ENCODE measurements around the gene MYO3B. TPM values are rescaled to one million over a fixed set of nuclear protein-coding genes. Genes with fewer than 3 reads are reported as not detected.

Gene MYO3B
- total and polyA plus RNA-seq, 2 donors from 2014 or later = 3.5 to 6.4 TPM

DNA sequence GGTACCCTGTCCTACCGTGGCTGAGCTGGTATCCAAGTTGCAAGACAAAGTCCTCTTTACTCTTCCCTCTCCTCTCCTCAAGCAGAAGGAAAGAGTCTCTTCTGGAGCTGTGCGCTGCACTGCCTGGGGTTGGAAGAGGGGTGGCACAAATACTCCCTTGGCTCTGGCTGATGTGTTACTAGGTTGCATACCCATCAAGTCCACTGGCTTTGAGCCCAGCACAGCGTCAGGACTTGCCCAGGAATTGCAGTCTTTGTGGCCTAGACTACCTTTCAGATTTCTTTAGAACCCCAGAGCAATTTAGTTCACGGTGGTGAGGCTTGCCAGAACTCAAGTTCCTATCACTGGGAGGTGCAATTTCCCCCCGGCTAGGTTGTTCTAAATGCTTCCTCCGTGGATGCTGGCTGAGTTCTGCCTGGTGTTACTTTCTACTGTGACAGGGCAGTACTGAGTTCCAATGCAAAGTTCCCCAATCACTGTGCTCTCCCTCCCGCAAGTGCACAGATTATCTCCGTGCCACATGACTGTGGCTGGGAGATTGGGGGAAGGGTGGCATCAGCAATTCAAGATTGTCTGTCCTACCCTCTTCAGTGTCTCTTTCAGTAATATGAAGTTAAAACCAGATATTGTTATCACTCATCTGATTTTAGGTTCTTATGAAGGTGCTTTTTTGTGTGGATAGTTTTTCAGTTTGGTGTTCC lies 13.4 kb downstream of the MYO3B start:
- FAIRE-seq (no peak), DNase-seq (no peak)
- Histone ChIP-seq H3K9ac (ENCODE audit: low read length in 3 of 3) (no peak overlapping the region), H3K9me3 (ENCODE audit: control insufficient read depth in 2 of 3, insufficient read depth in 1 of 3, low read length in 3 of 3) (peaks cover 0 to 11% (median 0%) of the 10 kb centered on the region in 3 donors), H3K27ac (ENCODE audit: low read depth in 2 of 2, low read length in 2 of 2) (no peak overlapping the region), H3K4me3 (ENCODE audit: low read length in 3 of 3) (no peak overlapping the region), H3K36me3 (ENCODE audit: control insufficient read depth in 2 of 3, insufficient read depth in 3 of 3, low read length in 3 of 3) (no peaks in the 10 kb centered on the region), H3K4me1 (ENCODE audit: control insufficient read depth in 2 of 3, insufficient read depth in 2 of 3, low read depth in 1 of 3, low read length in 3 of 3) (no peaks in the 10 kb centered on the region), H3K27me3 (ENCODE audit: control insufficient read depth, insufficient read depth, low read length) (no peaks in the 10 kb centered on the region)
- intact Hi-C loops (cut with DNase I) = no loop called here
- TF ChIP-seq, protein P1, sequence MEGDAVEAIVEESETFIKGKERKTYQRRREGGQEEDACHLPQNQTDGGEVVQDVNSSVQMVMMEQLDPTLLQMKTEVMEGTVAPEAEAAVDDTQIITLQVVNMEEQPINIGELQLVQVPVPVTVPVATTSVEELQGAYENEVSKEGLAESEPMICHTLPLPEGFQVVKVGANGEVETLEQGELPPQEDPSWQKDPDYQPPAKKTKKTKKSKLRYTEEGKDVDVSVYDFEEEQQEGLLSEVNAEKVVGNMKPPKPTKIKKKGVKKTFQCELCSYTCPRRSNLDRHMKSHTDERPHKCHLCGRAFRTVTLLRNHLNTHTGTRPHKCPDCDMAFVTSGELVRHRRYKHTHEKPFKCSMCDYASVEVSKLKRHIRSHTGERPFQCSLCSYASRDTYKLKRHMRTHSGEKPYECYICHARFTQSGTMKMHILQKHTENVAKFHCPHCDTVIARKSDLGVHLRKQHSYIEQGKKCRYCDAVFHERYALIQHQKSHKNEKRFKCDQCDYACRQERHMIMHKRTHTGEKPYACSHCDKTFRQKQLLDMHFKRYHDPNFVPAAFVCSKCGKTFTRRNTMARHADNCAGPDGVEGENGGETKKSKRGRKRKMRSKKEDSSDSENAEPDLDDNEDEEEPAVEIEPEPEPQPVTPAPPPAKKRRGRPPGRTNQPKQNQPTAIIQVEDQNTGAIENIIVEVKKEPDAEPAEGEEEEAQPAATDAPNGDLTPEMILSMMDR (IDR thresholded peaks at IDR 0.05; ENCODE audit: borderline replicate concordance, extremely low read depth, insufficient read depth) = no peak

DNA sequence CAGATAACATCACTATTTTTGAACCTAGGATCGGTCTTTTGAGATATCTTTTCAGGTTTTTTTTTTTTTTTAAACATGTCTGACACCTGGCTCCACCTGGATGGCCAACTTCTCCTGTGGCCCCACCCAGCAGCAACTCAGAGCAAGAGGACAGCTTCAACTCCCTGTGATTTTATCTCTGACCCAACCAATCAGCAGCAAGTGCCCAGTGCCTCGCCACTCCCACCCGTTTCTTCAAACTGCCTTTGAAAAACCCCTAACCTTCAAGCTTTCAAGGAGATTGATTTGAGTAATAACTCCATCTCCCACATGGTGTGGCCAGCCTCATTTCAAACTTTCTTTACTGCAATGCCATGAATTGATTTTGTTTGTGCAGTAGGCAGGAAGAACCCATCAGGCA lies 19.0 kb downstream of the MYO3B start:
- Histone ChIP-seq H3K36me3 (ENCODE audit: control insufficient read depth in 2 of 3, insufficient read depth in 3 of 3, low read length in 3 of 3) (no peaks in the 10 kb centered on the region), H3K9me3 (ENCODE audit: control insufficient read depth in 2 of 3, insufficient read depth in 1 of 3, low read length in 3 of 3) (no peaks in the 10 kb centered on the region), H3K9ac (ENCODE audit: low read length in 3 of 3) (no peak overlapping the region), H3K27me3 (ENCODE audit: control insufficient read depth, insufficient read depth, low read length) (no peaks in the 10 kb centered on the region), H3K4me1 (ENCODE audit: control insufficient read depth in 2 of 3, insufficient read depth in 2 of 3, low read depth in 1 of 3, low read length in 3 of 3) (no peaks in the 10 kb centered on the region), H3K27ac (ENCODE audit: low read depth in 2 of 2, low read length in 2 of 2) (no peak overlapping the region), H3K4me3 (ENCODE audit: low read length in 3 of 3) (no peak overlapping the region)
- TF ChIP-seq, protein P1 (IDR thresholded peaks at IDR 0.05; ENCODE audit: borderline replicate concordance, extremely low read depth, insufficient read depth) = no peak
- FAIRE-seq (no peak), DNase-seq (no peak)
- intact Hi-C loops (cut with DNase I) = no loop called here

DNA sequence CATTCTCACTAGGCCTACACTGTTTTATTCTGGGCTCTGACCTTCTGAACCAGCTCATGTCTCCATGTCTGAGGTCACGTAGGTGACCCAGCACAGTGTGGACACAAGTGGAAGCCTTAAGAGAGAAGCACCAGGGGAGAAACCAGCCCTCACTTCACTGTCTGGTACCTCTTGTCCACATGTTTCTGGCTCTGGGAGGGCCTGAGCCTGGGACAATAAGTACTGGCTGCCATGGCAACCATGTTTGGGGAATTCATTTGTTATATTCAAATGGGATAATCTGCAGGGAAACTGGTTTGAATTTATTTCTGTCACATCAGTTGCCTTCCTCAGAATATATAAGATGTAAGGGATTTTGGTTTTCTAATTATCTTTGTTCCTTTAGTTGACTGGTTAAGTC lies 23.3 kb downstream of the MYO3B start:
- Histone ChIP-seq H3K4me1 (ENCODE audit: control insufficient read depth in 2 of 3, insufficient read depth in 2 of 3, low read depth in 1 of 3, low read length in 3 of 3) (no peaks in the 10 kb centered on the region), H3K9ac (ENCODE audit: low read length in 3 of 3) (no peak overlapping the region), H3K9me3 (ENCODE audit: control insufficient read depth in 2 of 3, insufficient read depth in 1 of 3, low read length in 3 of 3) (no peaks in the 10 kb centered on the region), H3K27me3 (ENCODE audit: control insufficient read depth, insufficient read depth, low read length) (no peaks in the 10 kb centered on the region), H3K36me3 (ENCODE audit: control insufficient read depth in 2 of 3, insufficient read depth in 3 of 3, low read length in 3 of 3) (no peaks in the 10 kb centered on the region), H3K4me3 (ENCODE audit: low read length in 3 of 3) (no peak overlapping the region), H3K27ac (ENCODE audit: low read depth in 2 of 2, low read length in 2 of 2) (no peak overlapping the region)
- intact Hi-C loops (cut with DNase I) = no loop called here
- TF ChIP-seq, protein P1 (IDR thresholded peaks at IDR 0.05; ENCODE audit: borderline replicate concordance, extremely low read depth, insufficient read depth) = no peak
- no peak for DNase-seq
- FAIRE-seq = no peak
